Subcutaneous abdominal adipose tissue (tissue), 5 donors: ENCODE measurements around the gene CCL21.

ENCODE experiments used
- H3K27ac ChIP-seq: one replicate; pipeline ENCODE4 v1.7.0; 2013; ENCODE audit warnings: low read depth, mild to moderate bottlenecking, inconsistent platforms, low read length, moderate library complexity
- H3K27me3 ChIP-seq, 5 donors: one replicate each; pipeline ENCODE4 v1.7.0; 2013; ENCODE audit warnings: low read length in 5 of 5, inconsistent platforms in 1 of 5; ENCODE audit not compliant: control insufficient read depth in 5 of 5, insufficient read depth in 4 of 5
- H3K36me3 ChIP-seq, 5 donors: one replicate each; pipeline ENCODE4 v1.7.0; 2013; ENCODE audit warnings: low read length in 5 of 5; ENCODE audit not compliant: control insufficient read depth in 5 of 5, insufficient read depth in 5 of 5
- H3K4me1 ChIP-seq, 5 donors: one replicate each; pipeline ENCODE4 v1.7.0; 2013; ENCODE audit warnings: low read length in 5 of 5, mild to moderate bottlenecking in 3 of 5, moderate library complexity in 1 of 5; ENCODE audit not compliant: control insufficient read depth in 5 of 5, insufficient read depth in 5 of 5
- H3K4me3 ChIP-seq, 5 donors: one replicate each; pipeline ENCODE4 v1.7.0; 2013; ENCODE audit warnings: low read length in 5 of 5, low read depth in 1 of 5
- H3K9ac ChIP-seq, 5 donors: one replicate each; pipeline ENCODE4 v1.7.0; 2013; ENCODE audit warnings: low read length in 5 of 5, mild to moderate bottlenecking in 4 of 5, moderate library complexity in 3 of 5
- H3K9me3 ChIP-seq, 5 donors: one replicate each; pipeline ENCODE4 v1.7.0; 2013; ENCODE audit warnings: low read length in 5 of 5; ENCODE audit not compliant: control insufficient read depth in 5 of 5
- donor health status: healthy.
- donor health status: healthy.
- donor health status: healthy.
- donor health status: healthy.
- donor health status: healthy.

The CCL21 gene

GRCh38 chr9:34689116-34689470, 20.8 kb downstream of the CCL21 start:
- Histone ChIP-seq H3K36me3 (no peaks in the 10 kb centered on the region), H3K9me3 (no peaks in the 10 kb centered on the region), H3K4me3 (no peak overlapping the region), H3K9ac (no peak overlapping the region), H3K4me1 (peaks cover 2 to 39% (median 32%) of the 10 kb centered on the region in 5 donors), H3K27me3 (no peaks in the 10 kb centered on the region), H3K27ac (no peak overlapping the region)

- H3K27ac ChIP-seq, result no peak overlapping the region
- H3K36me3 ChIP-seq, result no peaks in the 10 kb centered on the region
- no peak overlapping the region for H3K4me3 ChIP-seq
- H3K9me3 ChIP-seq, result no peaks in the 10 kb centered on the region
- H3K27me3 ChIP-seq, result no peaks in the 10 kb centered on the region
- H3K4me1 ChIP-seq, result peaks cover 2 to 39% (median 32%) of the 10 kb centered on the region in 5 donors
- no peak overlapping the region for H3K9ac ChIP-seq
Observed at GRCh38 chr9:34688329-34689115, 21.4 kb downstream of the CCL21 start.

GRCh38 chr9:34687276-34688030, 22.5 kb downstream of the CCL21 start:
- Histone ChIP-seq H3K27ac (no peak overlapping the region), H3K9me3 (no peaks in the 10 kb centered on the region), H3K4me3 (no peak overlapping the region), H3K4me1 (peaks cover 2 to 39% (median 32%) of the 10 kb centered on the region in 5 donors), H3K9ac (no peak overlapping the region), H3K27me3 (no peaks in the 10 kb centered on the region), H3K36me3 (no peaks in the 10 kb centered on the region)

GRCh38 chr9:34686732-34687131, 23.2 kb downstream of the CCL21 start:
- H3K27me3 ChIP-seq, result no peaks in the 10 kb centered on the region
- H3K27ac ChIP-seq, result no peak overlapping the region
- H3K9ac ChIP-seq, result no peak overlapping the region
- H3K4me1 ChIP-seq, result peaks cover 2 to 39% (median 32%) of the 10 kb centered on the region in 5 donors
- no peaks in the 10 kb centered on the region for H3K36me3 ChIP-seq
- H3K9me3 ChIP-seq, result no peaks in the 10 kb centered on the region
- H3K4me3 ChIP-seq, result no peak overlapping the region

GRCh38 chr9:34686231-34686630, 23.7 kb downstream of the CCL21 start:
- peaks cover 2 to 34% (median 27%) of the 10 kb centered on the region in 5 donors for H3K4me1 ChIP-seq
- H3K4me3 ChIP-seq, result no peak overlapping the region
- peak overlapping the region in 1 of 5 donors; percentile 41 for H3K9ac ChIP-seq
- no peak overlapping the region for H3K27ac ChIP-seq
- H3K27me3 ChIP-seq, result no peaks in the 10 kb centered on the region
- no peaks in the 10 kb centered on the region for H3K9me3 ChIP-seq
- H3K36me3 ChIP-seq, result no peaks in the 10 kb centered on the region

- Histone ChIP-seq H3K9me3 (no peaks in the 10 kb centered on the region), H3K36me3 (no peaks in the 10 kb centered on the region), H3K27me3 (no peaks in the 10 kb centered on the region), H3K4me3 (no peak overlapping the region), H3K4me1 (peaks cover 2 to 27% (median 24%) of the 10 kb centered on the region in 5 donors), H3K27ac (no peak overlapping the region), H3K9ac (no peak overlapping the region)
Observed at GRCh38 chr9:34685591-34685990, 24.3 kb downstream of the CCL21 start.

- Histone ChIP-seq H3K9me3 (no peaks in the 10 kb centered on the region), H3K9ac (no peak overlapping the region), H3K36me3 (no peaks in the 10 kb centered on the region), H3K27me3 (no peaks in the 10 kb centered on the region), H3K27ac (no peak overlapping the region), H3K4me3 (no peak overlapping the region), H3K4me1 (peaks cover 2 to 26% (median 24%) of the 10 kb centered on the region in 5 donors)
Observed at GRCh38 chr9:34684816-34685215, 25.1 kb downstream of the CCL21 start.

- Histone ChIP-seq H3K4me3 (no peak overlapping the region), H3K4me1 (peaks cover 2 to 26% (median 24%) of the 10 kb centered on the region in 5 donors), H3K9ac (no peak overlapping the region), H3K27ac (no peak overlapping the region), H3K9me3 (no peaks in the 10 kb centered on the region), H3K36me3 (no peaks in the 10 kb centered on the region), H3K27me3 (no peaks in the 10 kb centered on the region)
Observed at GRCh38 chr9:34684145-34684544, 25.8 kb downstream of the CCL21 start.

GRCh38 chr9:34675869-34676268, 34.1 kb downstream of the CCL21 start:
- no peak overlapping the region for H3K4me3 ChIP-seq
- H3K27ac ChIP-seq, result no peak overlapping the region
- H3K9me3 ChIP-seq, result no peaks in the 10 kb centered on the region
- peaks cover 0 to 3% (median 0%) of the 10 kb centered on the region in 5 donors for H3K4me1 ChIP-seq
- H3K27me3 ChIP-seq, result no peaks in the 10 kb centered on the region
- H3K9ac ChIP-seq, result no peak overlapping the region
- no peaks in the 10 kb centered on the region for H3K36me3 ChIP-seq

GRCh38 chr9:34675048-34675714, 34.8 kb downstream of the CCL21 start:
- Histone ChIP-seq H3K9me3 (no peaks in the 10 kb centered on the region), H3K27me3 (no peaks in the 10 kb centered on the region), H3K36me3 (peaks cover 0 to 3% (median 0%) of the 10 kb centered on the region in 5 donors), H3K27ac (no peak overlapping the region), H3K4me3 (no peak overlapping the region), H3K4me1 (peaks cover 0 to 3% (median 0%) of the 10 kb centered on the region in 5 donors), H3K9ac (no peak overlapping the region)
